Measurements from ENCODE around the gene CCM2. TPM values are rescaled to one million over a fixed set of nuclear protein-coding genes. Genes with fewer than 3 reads are reported as not detected.

CCM2 gene
- total RNA-seq, 1 donor from 2014 or later = 35.7 TPM

GRCh38 chr7:45104844-45105587, 105.0 kb downstream of the CCM2 start:
- H3K9me3 Mint-ChIP-seq = no peaks in the 10 kb centered on the region
- H3K36me3 Mint-ChIP-seq (ENCODE audit: low read depth) = no peaks in the 10 kb centered on the region
- no peak overlapping the region for H3K27ac Mint-ChIP-seq (ENCODE audit: unreplicated experiment)
- no peaks in the 10 kb centered on the region for H3K27me3 Mint-ChIP-seq (ENCODE audit: low read depth)
- H3K4me1 Mint-ChIP-seq = peaks cover 14% of the 10 kb centered on the region
- no peak for TF ChIP-seq CTCF (conservative IDR thresholded peaks at IDR 0.05)
- no peak for DNase-seq (ENCODE audit: low read depth, low spot score)
- no peak overlapping the region for H3K4me3 Mint-ChIP-seq

GRCh38 chr7:45105588-45106188, 105.7 kb downstream of the CCM2 start:
- Mint-ChIP-seq H3K4me1 (peaks cover 19% of the 10 kb centered on the region), H3K36me3 (ENCODE audit: low read depth) (no peaks in the 10 kb centered on the region), H3K27me3 (ENCODE audit: low read depth) (no peaks in the 10 kb centered on the region), H3K9me3 (no peaks in the 10 kb centered on the region), H3K4me3 (no peak overlapping the region), H3K27ac (ENCODE audit: unreplicated experiment) (no peak overlapping the region)
- TF ChIP-seq CTCF (conservative IDR thresholded peaks at IDR 0.05) = no peak
- no peak for DNase-seq (ENCODE audit: low read depth, low spot score)

- Mint-ChIP-seq H3K4me3 (no peak overlapping the region), H3K9me3 (no peaks in the 10 kb centered on the region), H3K36me3 (ENCODE audit: low read depth) (no peaks in the 10 kb centered on the region), H3K4me1 (peaks cover 25% of the 10 kb centered on the region), H3K27me3 (ENCODE audit: low read depth) (no peaks in the 10 kb centered on the region), H3K27ac (ENCODE audit: unreplicated experiment) (no peak overlapping the region)
- TF ChIP-seq CTCF (conservative IDR thresholded peaks at IDR 0.05) = no peak
- no peak for DNase-seq (ENCODE audit: low read depth, low spot score)
Observed at GRCh38 chr7:45106820-45107219, 106.8 kb downstream of the CCM2 start.

GRCh38 chr7:45107356-45107755, 107.4 kb downstream of the CCM2 start:
- Mint-ChIP-seq H3K27me3 (ENCODE audit: low read depth) (no peaks in the 10 kb centered on the region), H3K4me3 (peak overlapping the region; percentile 68)

GRCh38 chr7:45108863-45109262, 108.9 kb downstream of the CCM2 start:
- peaks cover 8% of the 10 kb centered on the region for H3K27me3 Mint-ChIP-seq (ENCODE audit: low read depth)
- DNase-seq (ENCODE audit: low read depth, low spot score) = no peak
- H3K4me1 Mint-ChIP-seq = peaks cover 34% of the 10 kb centered on the region
- TF ChIP-seq CTCF (conservative IDR thresholded peaks at IDR 0.05) = no peak
- H3K4me3 Mint-ChIP-seq = peak overlapping the region; percentile 81
- no peaks in the 10 kb centered on the region for H3K36me3 Mint-ChIP-seq (ENCODE audit: low read depth)
- no peaks in the 10 kb centered on the region for H3K9me3 Mint-ChIP-seq
- H3K27ac Mint-ChIP-seq (ENCODE audit: unreplicated experiment) = no peak overlapping the region

More at GRCh38 chr7:45107356-45107755, 107.4 kb downstream of the CCM2 start:
- Mint-ChIP-seq H3K4me1 (peaks cover 28% of the 10 kb centered on the region), H3K9me3 (no peaks in the 10 kb centered on the region), H3K36me3 (ENCODE audit: low read depth) (no peaks in the 10 kb centered on the region), H3K27ac (ENCODE audit: unreplicated experiment) (no peak overlapping the region)
- DNase-seq (ENCODE audit: low read depth, low spot score) = no peak
- TF ChIP-seq CTCF (conservative IDR thresholded peaks at IDR 0.05) = no peak

Measured in neural crest cell (in vitro differentiated cells).